Mucosa of descending colon (tissue), 3 donors: ENCODE measurements around the gene ZNF22. TPM values are rescaled to one million over a fixed set of nuclear protein-coding genes. Genes with fewer than 3 reads are reported as not detected.

Source experiments
- ATAC-seq: fragments of 200-7000 bp; cut with Tn5 transposase; one replicate; pipeline ENCODE4 v1.9.1; 2020; ENCODE audit warnings: mild to moderate bottlenecking, moderate library complexity
- DNase-seq, 3 donors: peaks; one replicate each; pipeline ENCODE4 v3.0.0-alpha.2; 2020
- H3K36me3 ChIP-seq: fragments of 200-600 bp; one replicate; pipeline ENCODE4 v1.8.0; 2021; ENCODE audit warnings: low read depth, mild to moderate bottlenecking
- H3K4me1 ChIP-seq: fragments of 200-600 bp; one replicate; pipeline ENCODE4 v1.8.0; 2021; ENCODE audit warnings: low read depth, mild to moderate bottlenecking
- H3K4me3 ChIP-seq: fragments of 200-600 bp; one replicate; pipeline ENCODE4 v1.8.0; 2021; ENCODE audit warnings: mild to moderate bottlenecking
- H3K9me3 ChIP-seq: fragments of 200-600 bp; one replicate; pipeline ENCODE4 v1.8.0; 2021; ENCODE audit warnings: mild to moderate bottlenecking
- intact Hi-C, 2 donors: fragments of 100-400 bp; cut with DNase I in 1 of 2; cut with micrococcal nuclease in 1 of 2; formaldehyde crosslinking; loops; one replicate each; pipeline versions ENCODE4 v1.11.0 to v1.11.1; 2022; cut with DNase I, micrococcal nuclease
- total RNA-seq, 3 donors: library from RNA; stranded (reverse); fragmentation: NEBNext Ultra II Directional in 2 of 3; extraction: Animal tissue kit (Norgen Biotek cat#: 25700) in 2 of 3; gene quantifications; one replicate each; pipeline versions ENCODE4 v1.2.1 to v1.2.4, GENCODE V29; 2021 to 2023
- TF ChIP-seq, protein P1 (sequence below): fragments of 200-600 bp; IDR thresholded peaks from one replicate; pipeline ENCODE4 v1.8.0; 2022; ENCODE audit warnings: antibody characterized with exemption, mild to moderate bottlenecking
- donor health status: DM: no; HTN: no; CAD: no; lungs with moderate emphysema.
- donor health status: DM: no; HTN: no; CAD: no.
- donor health status: DM: no; HTN: yes; CAD: no.

Gene ZNF22
- total RNA-seq, 3 donors from 2014 or later: 14.6 to 17.7 (median 15.5) TPM

- peak; percentile 95 to 98 (median 97) for DNase-seq
- TF ChIP-seq, protein P1, sequence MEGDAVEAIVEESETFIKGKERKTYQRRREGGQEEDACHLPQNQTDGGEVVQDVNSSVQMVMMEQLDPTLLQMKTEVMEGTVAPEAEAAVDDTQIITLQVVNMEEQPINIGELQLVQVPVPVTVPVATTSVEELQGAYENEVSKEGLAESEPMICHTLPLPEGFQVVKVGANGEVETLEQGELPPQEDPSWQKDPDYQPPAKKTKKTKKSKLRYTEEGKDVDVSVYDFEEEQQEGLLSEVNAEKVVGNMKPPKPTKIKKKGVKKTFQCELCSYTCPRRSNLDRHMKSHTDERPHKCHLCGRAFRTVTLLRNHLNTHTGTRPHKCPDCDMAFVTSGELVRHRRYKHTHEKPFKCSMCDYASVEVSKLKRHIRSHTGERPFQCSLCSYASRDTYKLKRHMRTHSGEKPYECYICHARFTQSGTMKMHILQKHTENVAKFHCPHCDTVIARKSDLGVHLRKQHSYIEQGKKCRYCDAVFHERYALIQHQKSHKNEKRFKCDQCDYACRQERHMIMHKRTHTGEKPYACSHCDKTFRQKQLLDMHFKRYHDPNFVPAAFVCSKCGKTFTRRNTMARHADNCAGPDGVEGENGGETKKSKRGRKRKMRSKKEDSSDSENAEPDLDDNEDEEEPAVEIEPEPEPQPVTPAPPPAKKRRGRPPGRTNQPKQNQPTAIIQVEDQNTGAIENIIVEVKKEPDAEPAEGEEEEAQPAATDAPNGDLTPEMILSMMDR: no peak
- peak; percentile 96 for ATAC-seq
- H3K4me3 ChIP-seq: peak within 1 kb of the TSS; percentile 43
- intact Hi-C loops: no loop called here
- H3K9me3 ChIP-seq: no peaks in the 10 kb centered on the region
- H3K4me1 ChIP-seq: peaks cover 32% of the 10 kb centered on the region
- H3K36me3 ChIP-seq: no peaks in the 10 kb centered on the region
Measured at GRCh38 chr10:44959247-44960087, 41.3 kb upstream of the ZNF22 start, which contains the start of gene RASSF4. RASSF4 (plus strand) TSS chr10:44959802; CDS start chr10:44970203, 10,401 bp downstream.

GRCh38 chr10:44960088-44960460, 40.6 kb upstream of the ZNF22 start:
- Histone ChIP-seq H3K4me1 (peaks cover 36% of the 10 kb centered on the region), H3K9me3 (no peaks in the 10 kb centered on the region), H3K4me3 (peak overlapping the region; percentile 43), H3K36me3 (no peaks in the 10 kb centered on the region)
- TF ChIP-seq, protein P1: no peak
- DNase-seq (no peak), ATAC-seq (peak; percentile 1)
- intact Hi-C loops: no loop called here

DNA sequence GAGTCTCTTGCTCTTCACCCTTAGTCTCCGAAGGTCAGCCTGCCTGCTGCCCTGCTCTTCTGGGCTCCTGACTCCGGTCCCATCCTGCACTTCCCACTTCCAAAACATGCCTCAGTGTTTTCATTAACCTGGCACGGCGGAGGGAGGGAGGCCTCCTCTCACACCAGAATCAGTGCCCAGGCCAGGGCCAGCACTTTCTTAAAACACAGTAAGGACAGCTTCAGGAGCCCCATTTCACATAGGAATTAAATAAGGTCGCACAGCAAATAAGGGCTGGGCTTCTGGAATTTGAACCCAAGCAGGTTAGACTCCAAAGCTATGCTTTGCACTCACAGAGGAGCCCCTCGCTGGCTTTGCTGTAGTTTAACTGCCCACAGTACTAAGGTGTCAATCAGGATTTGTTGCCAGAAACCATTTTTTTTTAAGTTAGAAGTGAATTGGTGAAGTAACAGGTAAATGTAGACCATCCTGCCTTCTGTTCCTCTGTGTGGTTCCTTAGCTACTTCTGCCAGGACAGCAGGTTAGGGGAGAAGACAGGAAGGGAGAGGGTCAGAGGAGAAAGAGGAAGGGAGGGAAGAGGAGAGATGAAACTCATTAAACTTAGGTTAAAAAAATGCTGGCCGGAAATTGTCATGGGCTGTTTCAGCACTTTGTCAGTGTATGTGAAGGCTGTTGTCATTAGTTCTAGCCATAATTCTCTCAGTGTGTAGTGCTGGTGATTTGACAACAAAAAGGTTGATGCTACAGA, 40.1 kb upstream of the ZNF22 start:
- DNase-seq (no peak), ATAC-seq (no peak)
- TF ChIP-seq, protein P1: no peak
- Histone ChIP-seq H3K36me3 (no peaks in the 10 kb centered on the region), H3K9me3 (no peaks in the 10 kb centered on the region), H3K4me3 (no peak overlapping the region), H3K4me1 (peaks cover 36% of the 10 kb centered on the region)
- intact Hi-C loops: no loop called here

- Histone ChIP-seq H3K36me3 (no peaks in the 10 kb centered on the region), H3K9me3 (no peaks in the 10 kb centered on the region), H3K4me3 (no peak overlapping the region), H3K4me1 (peaks cover 38% of the 10 kb centered on the region)
- TF ChIP-seq, protein P1: no peak
- ATAC-seq (no peak), DNase-seq (no peak)
- intact Hi-C loops: no loop called here
Measured at GRCh38 chr10:44961230-44961571, 39.5 kb upstream of the ZNF22 start.

GRCh38 chr10:44961931-44962750, 38.6 kb upstream of the ZNF22 start:
- ATAC-seq: no peak
- peaks cover 39% of the 10 kb centered on the region for H3K4me1 ChIP-seq

More at GRCh38 chr10:44961931-44962750, 38.6 kb upstream of the ZNF22 start:
- no peak for DNase-seq
- Histone ChIP-seq H3K4me3 (no peak overlapping the region), H3K9me3 (no peaks in the 10 kb centered on the region), H3K36me3 (no peaks in the 10 kb centered on the region)
- intact Hi-C loops: no loop called here
- TF ChIP-seq, protein P1: no peak
